Heart left ventricle (tissue), 16 donors: Measurements from ENCODE around the gene ADAM23. TPM values are rescaled to one million over a fixed set of nuclear protein-coding genes. Genes with fewer than 3 reads are reported as not detected.

ENCODE experiments used
- ATAC-seq, 4 donors: fragments of 200-7000 bp; cut with Tn5 transposase; one replicate each; pipeline ENCODE4 v1.9.1; 2020 to 2022; ENCODE audit warnings: moderate library complexity in 4 of 4, mild to moderate bottlenecking in 3 of 4, moderate number of reproducible peaks in 1 of 4
- DNase-seq, 5 donors: peaks; one replicate each; pipeline ENCODE4 v3.0.0-alpha.2; 2020
- H3K27ac ChIP-seq, 12 donors: fragments of 200-600 bp; sonication (generic) in 4 of 12; one replicate each; pipeline versions ENCODE4 v1.5.0 to v1.8.0; 2016 to 2022; ENCODE audit warnings: mild to moderate bottlenecking in 2 of 12
- H3K27me3 ChIP-seq, 9 donors: fragments of 200-600 bp; sonication (generic) in 2 of 9; one replicate each; pipeline versions ENCODE4 v1.5.1 to v1.8.0; 2016 to 2022; ENCODE audit warnings: mild to moderate bottlenecking in 3 of 9
- H3K36me3 ChIP-seq, 9 donors: fragments of 200-600 bp; sonication (generic) in 2 of 9; one replicate each; pipeline versions ENCODE4 v1.5.0 to v1.8.0; 2018 to 2022; ENCODE audit warnings: mild to moderate bottlenecking in 2 of 9
- H3K4me1 ChIP-seq, 12 donors: fragments of 200-600 bp; sonication (generic) in 4 of 12; one replicate each; pipeline versions ENCODE4 v1.5.0 to v1.8.0; 2016 to 2022; ENCODE audit warnings: mild to moderate bottlenecking in 3 of 12
- H3K4me3 ChIP-seq, 12 donors: fragments of 200-600 bp; sonication (generic) in 4 of 12; one replicate each; pipeline versions ENCODE4 v1.5.0 to v1.8.0; 2017 to 2022; ENCODE audit warnings: mild to moderate bottlenecking in 9 of 12, moderate library complexity in 4 of 12
- H3K9me3 ChIP-seq, 12 donors: fragments of 200-600 bp; sonication (generic) in 4 of 12; one replicate each; pipeline versions ENCODE4 v1.5.0 to v1.8.0; 2016 to 2022; ENCODE audit warnings: mild to moderate bottlenecking in 1 of 12
- POLR2A ChIP-seq, 2 donors: fragments of 450-650 bp; IDR thresholded peaks; one replicate each; pipeline ENCODE4 v1.6.1; 2017; ENCODE audit warnings: antibody characterized with exemption in 2 of 2, mild to moderate bottlenecking in 2 of 2, moderate library complexity in 2 of 2
- WGBS, 4 donors: extraction: QIAGEN DNeasy Blood & Tissue Kit in 2 of 4; methylation state at CpG; one replicate each; pipeline versions ENCODE4 v1.1.5 to v1.1.7; 2013 to 2018; 5-methylcytosine and 5-hydroxymethylcytosine counted together
- intact Hi-C, 10 donors: fragments of 100-400 bp; cut with DNase I; formaldehyde crosslinking; loops; one replicate each; pipeline versions ENCODE4 v1.11.1 to v1.14.2; 2022
- polyA plus RNA-seq, 2 donors: library from polyadenylated mRNA; stranded (reverse); fragments of 200-250 nt; gene quantifications; one replicate each; pipeline ENCODE4 v1.2.3, GENCODE V29; 2013
- total RNA-seq, 9 donors: library from RNA; depleted of rRNA in 2 of 9; stranded (reverse); fragments of >200 nt in 2 of 9; fragmentation: NEBNext Ultra II Directional in 3 of 9; extraction: Animal tissue kit (Norgen Biotek cat#: 25700) in 3 of 9; gene quantifications; one replicate each; pipeline versions ENCODE4 v1.1.0 to v1.2.4, GENCODE V29; 2016 to 2023
- TF ChIP-seq, protein P1 (sequence below), 12 donors: fragments of 200-600 bp; sonication (generic) in 4 of 12; IDR thresholded peaks; one replicate each; pipeline versions ENCODE4 v1.5.0 to v1.8.0; 2018 to 2022; ENCODE audit warnings: antibody characterized with exemption in 12 of 12, mild to moderate bottlenecking in 5 of 12
- donor health status: ischemic (EF 13 %, LVEDD 7.1; RV severe dilation, severe dysfunction).
- donor health status: healthy with polysubstance abuse.
- donor health status: DM: no; HTN: yes; CAD: no.
- donor health status: DM: no; HTN: no; CAD: no.
- donor health status: ischemic (EF 25% LVEDD 6.9; RV normal size, moderate dysfunction).
- donor health status: ischemic (EF 25% LVEDD 5.7; RV mildly dilated, moderate dysfunction).
- donor health status: healthy.
- donor health status: DM: yes; HTN: yes; CAD: no.
- donor health status: ischemic (EF 35%, LVEDD 5.7; RV mildly dilated, moderate dysfunction).
- donor health status: nonischemic (EF 11% LVEDD 7.7; RV severe dilation, severe dysfunction).
- donor health status: DM: yes; HTN: yes; CAD: no.
- donor health status: PGD.
- donor health status: ischemic (EF 29% LVEDD 5.4; RV normal size, mild dysfunction).
- donor health status: nonischemic (EF 23%, LVEDD 6.1; RV moderate dilation, normal function).

ADAM23 gene
- total and polyA plus RNA-seq, 11 donors, result 18.6 to 87.4 (median 57.9) TPM

DNA sequence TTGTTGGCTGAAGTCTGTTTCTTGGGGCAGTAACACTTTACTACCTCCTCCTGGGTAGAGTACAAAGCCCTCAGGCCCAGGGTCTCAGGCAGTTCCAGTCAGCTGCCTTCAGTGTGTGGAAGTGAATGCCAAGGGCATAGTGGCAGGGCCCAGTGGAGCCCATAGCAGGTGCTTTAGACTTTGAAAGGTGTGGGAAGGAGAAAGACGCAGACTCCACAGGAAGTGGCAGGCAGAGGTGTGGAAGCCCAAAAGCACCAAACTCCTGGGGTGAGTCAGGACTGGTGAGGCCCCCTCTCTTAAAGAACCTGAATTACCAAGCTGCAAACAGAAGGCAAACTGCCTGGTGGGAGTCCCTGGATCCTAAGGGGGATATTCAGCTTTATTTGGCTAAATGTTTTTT lies 45.3 kb downstream of the ADAM23 start:
- TF ChIP-seq, protein P1, sequence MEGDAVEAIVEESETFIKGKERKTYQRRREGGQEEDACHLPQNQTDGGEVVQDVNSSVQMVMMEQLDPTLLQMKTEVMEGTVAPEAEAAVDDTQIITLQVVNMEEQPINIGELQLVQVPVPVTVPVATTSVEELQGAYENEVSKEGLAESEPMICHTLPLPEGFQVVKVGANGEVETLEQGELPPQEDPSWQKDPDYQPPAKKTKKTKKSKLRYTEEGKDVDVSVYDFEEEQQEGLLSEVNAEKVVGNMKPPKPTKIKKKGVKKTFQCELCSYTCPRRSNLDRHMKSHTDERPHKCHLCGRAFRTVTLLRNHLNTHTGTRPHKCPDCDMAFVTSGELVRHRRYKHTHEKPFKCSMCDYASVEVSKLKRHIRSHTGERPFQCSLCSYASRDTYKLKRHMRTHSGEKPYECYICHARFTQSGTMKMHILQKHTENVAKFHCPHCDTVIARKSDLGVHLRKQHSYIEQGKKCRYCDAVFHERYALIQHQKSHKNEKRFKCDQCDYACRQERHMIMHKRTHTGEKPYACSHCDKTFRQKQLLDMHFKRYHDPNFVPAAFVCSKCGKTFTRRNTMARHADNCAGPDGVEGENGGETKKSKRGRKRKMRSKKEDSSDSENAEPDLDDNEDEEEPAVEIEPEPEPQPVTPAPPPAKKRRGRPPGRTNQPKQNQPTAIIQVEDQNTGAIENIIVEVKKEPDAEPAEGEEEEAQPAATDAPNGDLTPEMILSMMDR (IDR thresholded peaks at IDR 0.05), result no peak
- TF ChIP-seq POLR2A (IDR thresholded peaks at IDR 0.05), result no peak
- DNase-seq, result no peak
- peaks cover 0 to 19% (median 0%) of the 10 kb centered on the region in 12 donors for H3K4me1 ChIP-seq
- intact Hi-C loops, result no loop called here
- no peaks in the 10 kb centered on the region for H3K27me3 ChIP-seq
- peak in 2 of 4 donors; percentile 10 to 27 for ATAC-seq
- WGBS, 4 donors, result 63 to 91% (median 83%) methylated on average over 1 of the region's 1 CpG
- H3K36me3 ChIP-seq, result peaks cover 0 to 6% (median 0%) of the 10 kb centered on the region in 9 donors
- H3K4me3 ChIP-seq, result no peak overlapping the region
- H3K27ac ChIP-seq, result no peak overlapping the region
- H3K9me3 ChIP-seq, result no peaks in the 10 kb centered on the region

DNA sequence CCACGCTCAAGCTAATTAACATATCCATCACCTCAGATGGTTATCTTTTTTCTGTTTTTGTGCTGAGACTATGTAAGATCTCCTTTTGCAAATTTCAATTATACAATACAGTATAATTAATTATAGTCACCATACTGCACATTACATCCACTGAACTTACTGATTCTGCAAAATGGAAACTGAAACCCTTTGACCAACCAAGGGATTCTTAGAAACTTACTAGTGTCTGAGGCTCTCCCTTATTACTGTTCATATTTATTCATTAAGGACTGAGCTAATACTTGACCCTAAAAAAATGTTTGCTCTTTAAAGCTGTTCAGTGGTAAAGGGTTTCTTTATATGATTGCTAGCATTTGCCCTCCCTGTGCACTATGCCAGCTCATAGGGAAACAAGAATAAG lies 50.7 kb downstream of the ADAM23 start:
- DNase-seq, result no peak
- no peak overlapping the region for H3K4me3 ChIP-seq
- TF ChIP-seq POLR2A (IDR thresholded peaks at IDR 0.05), result no peak
- TF ChIP-seq, protein P1 (IDR thresholded peaks at IDR 0.05), result no peak
- WGBS, 4 donors, result 85 to 94% (median 89%) methylated on average over 1 of the region's 1 CpG
- intact Hi-C loops, result no loop called here
- H3K27ac ChIP-seq, result no peak overlapping the region
- H3K27me3 ChIP-seq, result no peaks in the 10 kb centered on the region
- no peaks in the 10 kb centered on the region for H3K4me1 ChIP-seq
- H3K9me3 ChIP-seq, result no peaks in the 10 kb centered on the region
- peaks cover 0 to 6% (median 0%) of the 10 kb centered on the region in 9 donors for H3K36me3 ChIP-seq
- no peak for ATAC-seq

DNA sequence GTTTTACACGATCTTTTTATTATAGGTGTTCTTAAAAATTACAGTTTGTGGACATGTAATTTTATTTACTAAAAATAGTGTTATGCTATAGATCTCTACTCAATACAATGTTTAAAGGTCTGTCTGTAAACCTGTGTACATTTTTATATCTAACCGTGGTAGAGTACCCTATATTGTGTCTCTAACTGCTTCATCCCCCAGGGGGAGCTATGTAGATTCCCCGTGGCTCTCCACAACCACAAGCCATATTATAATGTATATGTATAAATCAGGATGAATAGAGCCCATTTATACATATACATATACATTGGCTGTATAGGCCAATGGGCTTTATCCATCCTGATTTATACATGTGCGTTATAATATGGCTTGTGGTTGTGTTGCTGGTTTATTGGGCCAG lies 59.4 kb downstream of the ADAM23 start:
- H3K27me3 ChIP-seq, result no peaks in the 10 kb centered on the region
- H3K9me3 ChIP-seq, result no peaks in the 10 kb centered on the region
- DNase-seq (no peak), ATAC-seq (no peak)
- TF ChIP-seq, protein P1 (IDR thresholded peaks at IDR 0.05), result no peak
- no peak for TF ChIP-seq POLR2A (IDR thresholded peaks at IDR 0.05)
- 79 to 86% (median 81%) methylated on average over 4 of the region's 4 CpGs for WGBS, 4 donors
- no peak overlapping the region for H3K27ac ChIP-seq
- intact Hi-C loops, result no loop called here
- H3K4me1 ChIP-seq, result peaks cover 0 to 11% (median 0%) of the 10 kb centered on the region in 12 donors
- H3K36me3 ChIP-seq, result no peaks in the 10 kb centered on the region
- H3K4me3 ChIP-seq, result no peak overlapping the region

DNA sequence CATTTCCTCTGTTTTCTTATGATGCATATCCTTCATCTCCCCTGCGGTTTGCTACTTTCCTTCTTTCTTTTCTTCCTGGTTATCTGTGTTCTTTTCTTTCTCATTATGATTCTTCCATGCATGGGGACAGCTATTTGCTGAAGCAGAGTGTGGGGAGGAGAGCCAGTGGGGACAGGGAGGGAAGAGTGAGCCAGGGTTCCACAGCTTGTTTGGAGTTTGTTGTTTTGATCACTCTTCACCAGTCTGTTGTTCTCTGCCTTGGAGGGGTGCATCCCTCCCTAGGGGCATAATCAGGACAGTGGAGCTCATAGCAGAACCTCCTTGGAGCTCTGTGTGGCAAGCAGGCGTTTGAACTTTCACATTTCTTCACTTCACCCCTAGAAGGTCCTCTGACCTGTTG lies 68.0 kb downstream of the ADAM23 start:
- no peaks in the 10 kb centered on the region for H3K9me3 ChIP-seq
- peaks cover 0 to 31% (median 3%) of the 10 kb centered on the region in 12 donors for H3K4me1 ChIP-seq
- no peak overlapping the region for H3K27ac ChIP-seq
- no peak for DNase-seq
- no peak for TF ChIP-seq POLR2A (IDR thresholded peaks at IDR 0.05)
- TF ChIP-seq, protein P1 (IDR thresholded peaks at IDR 0.05), result no peak
- ATAC-seq, result no peak
- H3K36me3 ChIP-seq, result no peaks in the 10 kb centered on the region
- H3K4me3 ChIP-seq, result no peak overlapping the region
- intact Hi-C loops, result loop anchor here in 4 of 10 donors (10.0 kb wide), 3 partner anchors 46 to 116 kb away; partner anchors contain the start of gene ADAM23 (in 2 of the 4)
- no peaks in the 10 kb centered on the region for H3K27me3 ChIP-seq
- WGBS, 4 donors, result 62 to 74% (median 66%) methylated on average over 2 of the region's 2 CpGs
